Measurements from ENCODE around the gene NEDD8.

Gene NEDD8

DNA sequence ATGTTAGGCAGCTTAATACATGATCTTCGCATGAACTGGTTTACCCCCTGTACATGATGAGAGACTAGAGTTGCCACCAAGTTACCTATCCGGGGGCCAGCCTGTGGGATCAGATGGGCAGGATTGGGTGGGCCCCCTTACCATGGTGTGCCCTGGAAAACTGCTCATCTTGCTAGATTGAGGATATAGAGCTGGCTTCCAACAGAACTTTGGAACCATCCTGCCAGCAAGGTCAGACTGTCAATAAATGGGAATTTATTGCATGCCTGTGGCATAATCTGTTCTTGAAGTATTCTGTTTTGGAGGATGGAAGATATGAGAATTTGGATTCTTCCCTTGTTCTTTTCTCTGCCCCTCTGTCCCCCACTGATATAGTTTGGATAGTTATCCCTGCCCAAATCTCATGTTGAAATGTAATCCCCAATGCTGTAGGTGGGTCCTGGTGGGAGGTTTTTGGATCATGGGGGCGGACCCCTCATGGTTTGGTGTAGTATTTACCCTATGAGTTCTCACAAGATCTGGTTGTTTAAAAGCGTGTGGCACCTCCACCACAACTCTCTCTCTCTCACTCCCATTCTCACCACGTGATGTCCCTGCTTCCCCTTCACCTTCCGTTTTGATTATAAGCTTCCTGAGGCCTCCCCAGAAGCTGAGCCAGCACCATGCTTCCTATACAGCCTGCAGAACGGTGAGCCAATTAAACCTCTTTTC, 33.2 kb downstream of the NEDD8 start:
- DNase-seq (ENCODE audit: low read depth in 2 of 2, low spot score in 1 of 2) = no peak

DNA sequence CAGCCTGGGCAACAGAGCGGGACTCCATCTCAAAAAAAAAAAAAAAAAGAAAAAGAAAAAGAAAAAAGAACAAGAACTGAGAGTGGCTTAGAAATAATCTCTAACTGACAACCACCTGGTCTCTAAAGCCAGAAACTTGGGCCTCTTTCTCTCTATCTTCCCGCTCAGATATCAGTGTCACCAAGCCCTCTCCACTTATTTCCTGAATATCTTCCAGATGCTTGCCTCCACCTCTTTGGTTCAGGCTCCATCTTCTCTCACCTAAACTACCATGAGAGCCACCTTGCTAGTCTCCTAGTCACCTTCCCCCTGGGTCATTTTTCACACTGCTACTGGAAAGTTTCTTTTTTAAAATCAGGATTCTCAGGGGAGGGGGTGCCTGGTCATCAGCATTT, 35.1 kb downstream of the NEDD8 start:
- no peak for DNase-seq (ENCODE audit: low read depth in 2 of 2, low spot score in 1 of 2)

DNA sequence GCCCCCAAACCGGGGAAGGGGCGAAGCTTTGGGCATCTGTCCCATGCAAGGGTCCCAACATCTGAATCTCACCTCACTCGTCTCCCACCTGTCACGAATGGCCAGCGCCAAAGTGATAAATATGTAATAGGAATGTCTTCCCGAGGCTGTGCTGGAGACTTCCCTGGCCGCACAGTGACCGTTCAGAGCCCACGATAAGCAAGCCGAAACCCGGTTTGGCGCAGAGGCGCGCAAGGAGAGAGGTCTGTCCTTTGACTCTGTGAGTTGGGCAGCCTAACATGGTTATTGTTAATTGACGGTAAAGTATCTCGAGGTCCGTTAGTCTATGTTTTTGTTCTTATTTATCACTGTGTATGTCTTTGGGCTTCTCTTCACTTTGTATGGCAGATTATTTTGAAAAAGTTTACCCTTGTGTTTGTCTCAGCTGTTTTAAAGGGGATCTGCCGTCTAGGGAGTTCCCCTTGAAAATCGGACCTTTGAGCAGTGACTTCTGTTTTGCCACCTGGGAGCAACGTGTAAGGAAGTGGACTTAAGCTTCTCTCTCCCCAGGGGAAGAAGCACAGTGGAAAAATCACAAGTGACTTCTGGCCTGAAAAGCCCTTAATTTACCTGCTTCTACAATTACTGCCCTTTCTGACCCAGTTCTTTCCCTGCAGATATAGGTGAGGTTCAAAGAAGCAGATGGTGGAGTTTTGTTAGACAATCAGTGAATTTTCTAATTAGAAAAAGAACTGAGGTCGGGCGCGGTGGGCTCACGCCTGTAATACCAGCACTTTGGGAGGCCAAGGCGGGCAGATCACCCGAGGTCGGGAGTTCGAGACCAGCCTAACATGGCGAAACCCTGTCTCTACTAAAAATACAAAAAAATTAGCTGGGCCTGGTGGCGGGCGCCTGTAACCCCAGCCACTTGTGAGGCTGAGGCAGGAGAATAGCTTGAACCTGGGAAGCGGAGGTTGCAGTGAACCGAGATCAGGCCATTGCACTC, 35.8 kb downstream of the NEDD8 start:
- no peak for DNase-seq (ENCODE audit: low read depth in 2 of 2, low spot score in 1 of 2)

DNA sequence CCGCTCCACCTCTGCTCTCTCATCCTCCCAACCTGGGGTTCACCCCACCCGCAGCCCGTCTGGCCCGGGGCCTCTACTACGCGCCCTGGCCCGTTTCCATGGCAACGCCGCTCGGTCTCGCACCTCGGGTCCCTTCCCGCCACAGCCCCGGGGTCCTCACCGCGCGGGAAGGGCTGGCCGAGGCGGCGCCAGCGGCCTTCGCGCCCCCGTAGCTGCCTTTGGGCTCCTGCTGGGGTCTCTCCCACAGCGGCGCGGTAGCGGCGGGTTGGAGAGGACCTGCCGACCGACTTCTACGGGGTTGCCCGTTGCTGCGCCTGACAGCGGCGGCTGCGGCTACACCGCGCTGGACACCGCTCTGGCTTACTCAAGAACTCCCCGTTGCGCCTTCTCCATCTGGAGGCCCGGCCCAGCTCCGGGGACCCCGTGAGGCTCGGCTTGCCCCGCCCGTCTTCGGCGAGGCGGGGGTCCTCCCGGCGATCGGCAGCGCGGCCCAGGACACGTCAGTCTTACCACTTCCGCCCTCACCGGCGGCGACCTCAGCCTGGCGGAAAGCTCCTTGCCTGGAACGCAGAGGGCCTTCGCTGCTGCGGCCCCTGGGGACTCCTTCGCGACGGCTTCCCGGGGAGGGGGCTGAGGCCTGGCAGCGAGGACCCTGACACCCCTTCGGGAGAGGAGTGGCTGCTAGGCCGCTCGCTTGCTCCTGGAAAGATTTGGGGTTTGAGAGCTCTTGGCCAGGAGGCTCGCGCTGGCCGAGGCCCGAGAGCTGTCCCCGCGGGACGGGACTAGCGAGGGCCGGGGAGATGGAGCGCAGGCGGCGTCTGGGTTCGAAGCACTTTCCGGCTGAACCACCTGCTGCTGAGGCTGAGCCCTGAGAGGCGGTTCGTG, 36.7 kb downstream of the NEDD8 start, which contains the start of gene TM9SF1:
TM9SF1 (minus strand) TSS at position 256 of the 885 bp plus-strand sequence. CDS start 422 bp downstream, outside the sequence.
- peak; percentile 69 to 79 for DNase-seq (ENCODE audit: low read depth in 2 of 2, low spot score in 1 of 2)

DNA sequence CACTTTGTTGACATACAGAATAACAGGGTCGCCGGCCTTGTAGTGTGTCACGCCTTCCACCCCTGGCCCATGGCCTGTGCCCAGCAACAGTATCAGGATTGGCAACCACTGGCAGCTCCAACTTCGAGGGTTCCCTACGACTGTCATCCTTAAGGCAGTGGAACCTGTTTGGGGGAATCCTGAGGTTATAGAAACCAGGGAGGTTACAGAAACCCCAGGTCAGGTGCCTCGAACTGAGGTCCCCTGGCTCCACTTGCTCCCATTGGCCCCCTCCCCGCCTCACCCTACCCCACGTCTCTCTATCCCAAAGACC, 37.3 kb downstream of the NEDD8 start:
- DNase-seq (ENCODE audit: low read depth in 2 of 2, low spot score in 1 of 2) = no peak

DNA sequence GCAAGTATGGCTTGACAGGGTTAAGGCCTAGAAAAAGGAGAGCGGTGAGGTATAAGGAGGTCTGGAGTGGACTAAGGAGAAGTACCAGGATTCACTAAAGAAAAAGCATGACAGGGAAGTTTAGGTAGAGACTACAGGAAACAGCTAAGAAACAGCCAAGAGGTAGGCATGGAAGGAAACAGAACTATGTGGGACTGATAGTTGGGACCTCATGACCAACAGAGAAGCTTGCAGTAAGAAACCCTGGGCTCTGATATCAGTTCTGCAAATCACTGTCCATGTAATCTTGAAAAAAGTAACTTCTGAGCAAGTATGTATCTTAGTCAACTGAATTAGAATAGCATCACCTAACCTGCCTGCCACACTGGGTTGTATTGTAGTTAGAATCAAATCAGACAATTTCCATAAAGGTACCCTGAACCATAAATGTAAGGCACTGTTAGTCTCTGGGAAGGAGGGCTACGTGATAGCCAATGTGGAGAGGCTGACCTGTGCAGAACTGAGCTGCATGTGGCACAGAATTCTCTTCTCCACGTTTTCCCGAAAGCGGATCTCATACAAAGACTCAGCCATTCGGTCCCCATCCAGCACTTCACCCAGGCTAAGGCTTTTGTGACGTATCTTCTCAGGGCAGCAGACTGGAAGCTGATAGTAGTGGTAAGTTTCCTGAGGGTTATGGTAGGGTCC, 37.8 kb downstream of the NEDD8 start:
- no peak for DNase-seq (ENCODE audit: low read depth in 2 of 2, low spot score in 1 of 2)

DNA sequence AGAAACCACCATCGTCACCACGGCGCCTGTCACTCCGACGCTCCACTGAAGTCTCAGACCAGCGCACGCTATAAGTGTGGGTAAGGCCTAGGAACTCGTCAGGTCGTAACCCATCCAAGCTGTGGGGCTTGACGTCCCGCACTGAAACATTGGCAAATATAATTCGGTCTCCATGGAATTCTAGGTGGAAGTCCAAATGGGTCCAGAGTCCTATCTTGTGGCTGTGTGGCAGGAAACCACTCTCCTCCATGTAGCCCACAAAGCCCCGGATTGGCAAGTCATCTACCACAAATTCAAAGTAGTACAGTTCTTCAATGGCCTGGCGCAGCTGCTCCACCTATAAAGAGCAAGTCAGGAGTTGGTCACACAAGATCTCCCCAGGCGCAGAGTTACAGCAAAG, 39.2 kb downstream of the NEDD8 start:
- DNase-seq (ENCODE audit: low read depth in 2 of 2, low spot score in 1 of 2) = no peak

DNA sequence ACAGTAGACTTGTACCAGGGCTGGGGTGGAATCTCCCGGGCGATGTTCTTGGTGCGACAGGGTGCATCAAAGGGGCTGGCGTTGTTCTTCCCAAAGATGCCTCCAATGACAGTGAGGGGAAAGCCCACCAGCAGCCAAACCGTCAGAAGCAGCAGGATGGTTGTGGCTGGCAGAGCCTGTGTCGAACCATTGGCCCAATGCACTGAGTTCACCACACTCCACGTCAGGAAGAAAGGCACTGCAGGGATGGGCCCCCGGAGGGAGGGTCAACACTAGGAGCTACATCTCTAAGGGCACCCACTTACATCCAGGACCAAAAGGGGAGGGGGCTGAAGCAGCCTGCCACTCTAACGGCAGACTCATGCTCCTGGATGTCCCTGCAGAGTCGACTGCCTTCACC, 41.8 kb downstream of the NEDD8 start:
- DNase-seq (ENCODE audit: low read depth in 2 of 2, low spot score in 1 of 2) = no peak

DNA sequence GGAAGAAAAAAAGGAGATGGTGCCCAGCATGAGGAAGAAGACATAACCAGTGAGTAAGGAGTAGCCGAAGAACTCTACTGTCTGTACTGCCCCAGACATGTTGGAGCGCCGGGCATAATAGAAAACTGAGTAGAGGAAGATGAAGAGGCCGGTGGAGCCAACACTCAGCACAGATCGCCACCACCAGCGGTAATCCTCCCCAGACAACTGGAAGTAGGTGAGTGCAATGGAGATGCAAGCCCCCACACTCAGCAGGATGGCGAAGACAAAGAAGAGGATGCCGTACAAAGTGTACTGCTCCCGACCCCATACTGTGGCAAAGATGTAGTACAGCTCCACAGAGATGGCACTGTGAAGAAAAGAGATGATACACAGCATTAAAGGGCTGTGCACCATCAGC, 42.7 kb downstream of the NEDD8 start:
- no peak for DNase-seq (ENCODE audit: low read depth in 2 of 2, low spot score in 1 of 2)

DNA sequence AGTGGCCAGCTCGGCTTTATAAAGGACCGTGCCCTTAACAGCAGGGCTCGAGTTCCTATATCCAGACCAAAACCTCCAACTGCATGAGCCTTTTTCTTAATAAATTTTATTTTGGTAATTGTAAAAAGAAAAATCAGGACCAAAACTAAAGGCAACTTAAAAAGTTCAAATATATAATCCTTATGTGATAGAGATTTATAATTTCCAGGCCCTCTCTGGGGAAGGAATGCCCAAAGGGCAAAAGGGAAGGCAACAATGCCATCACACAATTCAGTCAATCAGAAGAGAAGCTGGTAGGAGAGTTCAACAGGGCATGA, 43.1 kb downstream of the NEDD8 start:
- DNase-seq (ENCODE audit: low read depth in 2 of 2, low spot score in 1 of 2) = no peak

DNA sequence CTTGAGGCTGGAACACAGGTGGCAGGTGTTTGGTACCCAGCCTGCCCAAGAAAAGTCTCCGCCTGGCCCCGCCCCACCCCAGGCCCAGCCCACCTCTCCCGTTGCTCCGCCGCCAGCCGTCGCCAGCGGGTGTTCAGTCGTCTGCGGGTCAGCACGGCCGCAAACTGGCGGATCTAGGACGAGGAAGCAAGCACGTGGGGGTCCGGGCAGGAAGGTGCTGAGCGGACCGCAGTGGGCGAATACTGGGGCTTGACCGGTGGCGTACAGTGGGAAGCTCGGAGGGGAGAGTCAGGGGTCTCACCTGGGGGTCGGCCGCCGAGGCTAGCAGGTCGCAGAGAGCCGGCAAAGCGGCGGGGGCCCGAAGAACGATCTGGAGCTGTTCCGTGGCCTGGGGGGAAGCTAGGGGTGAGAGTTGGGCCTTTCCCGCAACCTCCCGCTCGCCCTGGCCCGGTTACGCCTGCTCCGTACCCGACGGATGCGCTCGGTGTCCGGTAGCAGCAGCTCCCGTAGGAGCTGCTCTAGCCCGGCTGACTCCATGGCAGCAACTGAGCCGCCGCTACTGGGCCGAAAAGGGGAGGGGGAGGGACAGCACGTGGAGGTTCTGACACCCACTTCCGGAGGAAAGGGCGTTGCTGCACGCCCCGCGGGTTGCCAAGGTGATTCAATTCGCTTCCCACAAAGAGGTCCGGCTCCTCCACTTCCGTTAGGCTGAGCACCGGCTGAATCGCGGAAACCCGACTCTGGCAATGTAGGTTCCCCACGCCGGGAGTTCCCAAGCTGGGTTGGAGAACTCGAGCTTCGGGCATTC, 43.7 kb downstream of the NEDD8 start, which contains the start of gene IPO4:
IPO4 (minus strand) TSS at position 566 of the 808 bp plus-strand sequence; CDS start at position 537, 29 bp downstream.
- DNase-seq (ENCODE audit: low read depth in 2 of 2, low spot score in 1 of 2) = peak; percentile 89 to 92

DNA sequence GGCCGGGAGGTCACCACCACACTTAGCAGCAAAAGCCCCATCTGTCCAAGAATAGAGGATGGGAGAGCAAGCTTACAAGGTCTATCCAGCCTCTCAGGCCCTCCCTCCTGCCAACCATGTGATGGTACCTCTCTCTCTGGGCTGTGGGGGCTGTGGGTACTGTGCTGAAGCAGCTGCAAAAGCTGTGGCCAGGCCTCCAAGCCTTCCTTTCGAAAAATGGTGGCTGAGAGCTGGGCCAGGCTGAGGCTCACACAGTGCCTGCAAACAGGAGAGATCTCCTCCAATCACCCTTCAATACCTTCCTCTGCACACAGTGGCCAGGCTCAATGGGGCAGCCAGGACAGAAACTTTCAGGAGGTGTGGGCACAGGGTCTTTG, 44.6 kb downstream of the NEDD8 start:
- DNase-seq (ENCODE audit: low read depth in 2 of 2, low spot score in 1 of 2) = no peak

DNA sequence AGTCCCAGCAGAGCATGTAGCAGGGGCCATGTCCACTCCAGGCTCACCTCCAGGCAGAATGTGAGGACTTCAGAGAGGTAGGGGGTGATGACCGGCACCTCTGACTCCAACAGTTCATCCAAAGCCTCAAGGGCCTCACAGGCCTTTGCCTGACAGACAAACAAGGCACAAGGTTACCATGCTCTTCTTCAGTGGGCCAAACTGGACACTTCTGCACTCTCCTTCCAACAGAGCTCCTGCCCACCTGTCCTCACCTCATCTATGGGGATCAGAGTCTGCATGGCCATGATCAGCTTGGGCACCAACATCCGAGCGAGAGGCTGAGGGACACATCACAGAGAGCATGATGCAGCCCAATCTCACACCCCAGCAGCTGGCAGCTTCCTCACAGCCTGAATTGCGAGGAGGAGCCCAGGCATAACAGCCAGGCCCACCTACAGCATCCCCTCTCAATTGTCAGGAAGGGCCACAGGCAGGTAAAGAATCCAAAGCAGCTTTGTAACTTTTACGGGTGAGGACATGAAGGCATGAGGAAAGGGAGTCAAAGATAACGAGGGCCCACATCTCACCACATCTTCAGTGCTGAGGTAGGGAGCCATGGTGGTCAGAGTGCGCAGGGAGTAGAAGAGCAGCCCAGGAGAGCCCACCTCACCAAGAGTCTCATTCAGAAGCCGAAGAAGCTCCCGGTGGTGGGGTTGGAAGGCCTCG, 45.2 kb downstream of the NEDD8 start:
- no peak for DNase-seq (ENCODE audit: low read depth in 2 of 2, low spot score in 1 of 2)

DNA sequence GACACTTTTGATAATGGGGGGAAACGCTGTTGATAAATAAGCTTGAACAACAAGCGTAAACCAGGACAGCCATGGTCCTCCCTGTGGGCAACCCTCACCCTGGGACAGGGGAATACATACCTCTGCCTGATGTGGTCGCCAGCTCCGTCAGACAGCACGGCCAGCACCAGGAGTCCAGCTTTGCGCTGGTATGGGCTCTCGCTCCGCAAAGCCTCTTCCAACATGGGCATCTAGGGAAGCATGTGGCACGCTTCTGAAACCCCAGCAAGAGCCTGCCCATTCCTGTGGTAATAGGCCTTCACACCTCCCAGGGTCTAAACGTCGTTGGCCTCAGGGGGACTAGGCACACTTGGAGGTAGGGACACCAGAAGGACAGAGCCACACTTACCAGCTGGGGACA, 46.4 kb downstream of the NEDD8 start:
- DNase-seq (ENCODE audit: low read depth in 2 of 2, low spot score in 1 of 2) = no peak

DNA sequence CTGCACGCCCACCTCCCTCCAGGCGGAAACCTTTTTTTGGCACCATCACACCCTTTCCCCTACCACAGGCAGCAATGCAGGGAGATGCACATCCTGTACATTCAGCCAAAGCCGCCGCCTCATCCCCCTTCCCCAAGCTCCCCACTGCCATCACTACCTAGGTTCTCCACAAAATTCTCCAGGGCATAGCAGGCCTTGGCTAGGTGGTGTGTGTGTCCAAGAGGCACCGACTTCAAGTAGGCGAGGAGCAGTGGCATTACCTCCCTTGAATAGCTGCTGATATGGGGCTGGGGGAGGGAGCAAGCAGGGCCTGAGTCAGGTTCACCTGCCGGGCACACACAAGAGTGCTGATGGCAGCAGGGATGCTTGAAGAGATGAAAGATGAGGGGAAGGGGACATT, 47.1 kb downstream of the NEDD8 start:
- no peak for DNase-seq (ENCODE audit: low read depth in 2 of 2, low spot score in 1 of 2)

DNA sequence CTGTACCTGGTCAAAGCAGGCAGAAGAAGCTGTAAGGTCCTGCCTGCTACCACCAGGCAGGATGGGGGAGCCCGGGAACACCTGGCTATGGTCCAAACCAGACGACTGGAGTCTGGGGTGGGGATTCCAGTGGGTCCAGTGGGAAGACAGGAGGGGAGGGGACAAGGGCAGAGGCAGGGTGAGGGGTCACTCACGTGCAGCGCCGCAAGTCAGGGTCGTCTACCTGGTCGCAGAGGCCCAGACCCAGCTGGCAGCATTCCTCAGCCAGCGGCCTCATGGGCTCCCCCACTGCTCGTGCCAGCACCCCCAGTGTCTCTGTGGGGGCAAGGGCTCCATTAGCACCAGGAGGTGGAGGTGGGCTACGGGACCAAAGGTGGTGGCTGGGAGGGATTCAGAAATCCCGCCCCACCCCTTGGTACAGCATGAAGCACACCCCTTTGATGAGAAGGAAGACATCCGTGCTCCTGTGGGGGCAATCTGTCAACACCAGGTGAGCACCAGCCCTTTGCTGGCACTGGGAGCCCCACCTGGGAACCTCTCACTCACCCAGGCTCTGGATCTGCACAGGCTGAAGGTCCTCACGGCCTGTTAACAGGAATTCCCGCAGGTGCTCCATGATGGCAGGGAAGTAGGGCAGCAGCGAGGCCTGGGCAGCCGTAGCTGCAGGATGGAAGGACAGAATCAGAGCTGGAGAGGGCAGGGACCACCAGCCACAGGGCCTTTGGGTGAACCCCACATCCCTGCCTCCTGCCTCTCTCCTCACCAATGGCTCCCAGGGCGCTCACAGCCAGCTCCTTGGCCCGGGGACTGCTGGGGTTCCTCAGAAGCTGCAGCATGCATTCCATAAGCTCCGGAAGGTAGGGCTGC, 47.8 kb downstream of the NEDD8 start:
- no peak for DNase-seq (ENCODE audit: low read depth in 2 of 2, low spot score in 1 of 2)

DNA sequence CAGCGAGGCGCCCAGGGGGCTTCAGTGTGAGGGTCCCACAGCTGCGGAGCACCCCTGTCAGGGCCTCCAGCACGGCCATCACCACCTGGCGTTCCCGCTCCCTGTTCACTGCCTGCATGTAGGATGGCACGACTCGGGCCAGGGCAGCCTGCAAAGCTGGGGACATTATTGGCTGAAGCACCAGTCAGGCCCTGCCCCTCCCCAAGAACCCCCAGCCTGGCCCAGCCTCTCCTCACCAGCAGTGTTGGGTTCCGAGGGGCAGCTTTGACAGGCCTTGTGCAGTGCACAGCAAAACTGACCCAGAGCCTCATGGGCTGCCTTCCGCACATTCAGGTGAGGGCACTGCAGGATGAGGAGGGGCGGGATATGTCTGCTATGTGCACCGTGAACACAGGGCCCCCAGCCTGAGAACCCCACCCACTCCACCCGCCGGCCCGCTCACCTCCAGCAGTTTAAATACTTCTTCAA, 49.1 kb downstream of the NEDD8 start:
- no peak for DNase-seq (ENCODE audit: low read depth in 2 of 2, low spot score in 1 of 2)

DNA sequence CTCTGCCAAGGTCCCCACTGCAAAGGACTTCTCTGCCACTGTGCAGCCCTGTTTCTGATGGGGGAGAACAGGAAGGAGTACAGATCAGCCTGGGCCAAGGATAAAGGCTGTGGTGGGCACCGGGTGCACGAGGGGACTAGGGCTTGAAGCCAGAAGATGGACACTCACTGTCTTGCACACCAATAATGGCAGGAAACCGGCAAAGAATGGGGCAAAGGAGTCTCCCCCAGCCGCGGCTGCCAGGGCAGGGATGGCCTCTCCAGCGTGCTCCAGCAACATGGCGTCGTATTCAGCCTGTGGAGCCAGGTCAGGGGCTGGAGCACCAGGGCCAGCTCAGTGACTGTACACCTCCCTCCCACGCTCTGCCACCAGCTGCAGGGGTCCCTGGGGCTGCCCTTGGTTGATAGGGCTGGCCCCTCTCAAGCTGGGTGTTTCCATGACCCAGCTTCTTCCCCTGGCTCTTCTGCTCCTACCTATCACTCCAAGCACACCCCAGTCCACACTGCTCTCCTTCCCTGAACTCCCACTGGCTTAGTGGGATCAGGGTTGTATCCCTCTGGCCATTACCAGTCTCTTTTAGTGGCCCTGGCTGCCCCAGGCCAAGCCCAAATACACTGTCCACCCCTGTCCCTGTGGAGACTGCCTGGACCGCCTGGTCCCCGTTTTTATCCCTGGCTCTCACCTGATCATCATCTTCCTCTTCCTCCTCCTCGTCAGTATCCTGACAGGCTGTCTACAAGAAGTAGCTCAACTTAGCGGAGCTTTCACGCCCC, 49.9 kb downstream of the NEDD8 start:
- DNase-seq (ENCODE audit: low read depth in 2 of 2, low spot score in 1 of 2) = no peak
